Natural killer cell (primary cell): ENCODE data around the gene SSR2. TPM values are rescaled to one million over a fixed set of nuclear protein-coding genes. Genes with fewer than 3 reads are reported as not detected.

Source experiments
- ATAC-seq, 3 donors: fragments of 150-1000 bp in 2 of 3; fragments of 200-7000 bp in 1 of 3; cut with Tn5 transposase; 1 replicate in 1 of 3; 2 replicates in 2 of 3; pipeline ENCODE4 v1.10.0; 2021; ENCODE audit warnings: mild to moderate bottlenecking in 2 of 3, moderate library complexity in 2 of 3
- DNase-seq, 2 donors: peaks; one replicate each; pipeline versions ENCODE4 v3.0.0 to v3.0.0-alpha.2; 2013 to 2021; ENCODE audit warnings: mixed read lengths in 1 of 2
- H3K27ac ChIP-seq: one replicate; pipeline ENCODE4 v1.5.1; 2013; ENCODE audit warnings: mild to moderate bottlenecking, low read length
- H3K27me3 ChIP-seq: one replicate; pipeline ENCODE4 v1.6.1; 2013; ENCODE audit warnings: low read length; ENCODE audit not compliant: control insufficient read depth, insufficient read depth
- H3K36me3 ChIP-seq: one replicate; pipeline ENCODE4 v1.6.1; 2013; ENCODE audit warnings: low read length; ENCODE audit not compliant: control insufficient read depth, insufficient read depth
- H3K4me1 ChIP-seq: one replicate; pipeline ENCODE4 v1.6.1; 2013; ENCODE audit warnings: low read length; ENCODE audit not compliant: control insufficient read depth, insufficient read depth
- H3K4me3 ChIP-seq: one replicate; pipeline ENCODE4 v1.5.1; 2013; ENCODE audit warnings: low read length
- H3K9me3 ChIP-seq: one replicate; pipeline ENCODE4 v1.6.1; 2013; ENCODE audit warnings: low read length; ENCODE audit not compliant: control insufficient read depth, insufficient read depth
- H3K27ac Mint-ChIP-seq, 2 donors: one replicate each; pipeline ENCODE4 v1.8.0; 2022; ENCODE audit warnings: mild to moderate bottlenecking in 2 of 2, mixed read lengths in 2 of 2, moderate library complexity in 1 of 2
- H3K27me3 Mint-ChIP-seq, 2 donors: one replicate each; pipeline ENCODE4 v1.8.0; 2022; ENCODE audit warnings: low read depth in 2 of 2, mixed read lengths in 2 of 2
- H3K36me3 Mint-ChIP-seq: one replicate; pipeline ENCODE4 v1.8.0; 2022; ENCODE audit warnings: mixed read lengths
- H3K4me1 Mint-ChIP-seq, 2 donors: one replicate each; pipeline ENCODE4 v1.8.0; 2022; ENCODE audit warnings: mixed read lengths in 2 of 2
- H3K4me3 Mint-ChIP-seq: one replicate; pipeline ENCODE4 v1.8.0; 2022; ENCODE audit warnings: mild to moderate bottlenecking, moderate library complexity, mixed read lengths
- H3K9me3 Mint-ChIP-seq, 2 donors: one replicate each; pipeline ENCODE4 v1.8.0; 2022; ENCODE audit warnings: mixed read lengths in 2 of 2
- CTCF ChIP-seq: fragments of 200-600 bp; IDR thresholded peaks from one replicate; pipeline ENCODE4 v1.8.0; 2022; ENCODE audit warnings: antibody characterized with exemption
- WGBS: methylation state at CpG from one replicate; pipeline ENCODE4 v1.1.7; 2013; ENCODE audit warnings: missing lambda C conversion rate; ENCODE audit not compliant: insufficient coverage; 5-methylcytosine and 5-hydroxymethylcytosine counted together
- intact Hi-C: fragments of 100-400 bp; cut with micrococcal nuclease; formaldehyde crosslinking; loops from one replicate; pipeline ENCODE4 v1.14.2; 2022
- total RNA-seq, 4 donors: library from RNA; stranded (reverse); fragments of 120-200 nt in 1 of 4; gene quantifications; one replicate each; pipeline versions ENCODE4 v1.2.3 to v1.2.4, GENCODE V29; 2013 to 2022

The SSR2 gene
- total RNA-seq, 3 donors from 2014 or later (not counting 1 experiment from before 2014, with no cell fraction given), result 209 to 215 (median 211) TPM

DNA sequence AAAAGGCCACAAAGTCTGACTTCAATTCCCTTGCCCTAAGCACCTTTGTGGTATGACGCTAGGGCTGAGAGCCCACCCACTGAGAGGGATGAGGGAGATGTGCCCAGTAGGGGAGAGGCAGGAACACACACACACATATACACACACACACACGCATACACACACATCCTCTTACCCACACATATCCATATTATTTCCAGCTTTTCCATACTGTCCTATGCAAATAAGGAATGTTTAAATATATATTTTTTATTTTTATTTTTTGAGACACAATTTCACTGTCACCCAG, 43.2 kb upstream of the SSR2 start:
- no CpG with 5 or more reads among the region's 2 CpGs for WGBS
- H3K36me3 ChIP-seq, result no peaks in the 10 kb centered on the region
- no peaks in the 10 kb centered on the region for H3K9me3 Mint-ChIP-seq
- H3K27ac Mint-ChIP-seq, result no peak overlapping the region
- no peak overlapping the region for H3K4me3 ChIP-seq
- no peaks in the 10 kb centered on the region for H3K27me3 Mint-ChIP-seq
- H3K36me3 Mint-ChIP-seq, result no peaks in the 10 kb centered on the region
- DNase-seq, result no peak
- H3K4me3 Mint-ChIP-seq, result no peak overlapping the region
- H3K27me3 ChIP-seq, result no peaks in the 10 kb centered on the region
- H3K27ac ChIP-seq, result no peak overlapping the region
- intact Hi-C loops, result no loop called here
- H3K4me1 ChIP-seq, result no peaks in the 10 kb centered on the region
- TF ChIP-seq CTCF, result no peak
- H3K4me1 Mint-ChIP-seq, result peaks cover 0 to 14% of the 10 kb centered on the region in 2 donors
- no peaks in the 10 kb centered on the region for H3K9me3 ChIP-seq
- no peak for ATAC-seq

- no peaks in the 10 kb centered on the region for H3K4me1 ChIP-seq
- no peaks in the 10 kb centered on the region for H3K27me3 ChIP-seq
- no peak overlapping the region for H3K4me3 Mint-ChIP-seq
- H3K4me3 ChIP-seq, result no peak overlapping the region
- H3K27me3 Mint-ChIP-seq, result no peaks in the 10 kb centered on the region
- H3K9me3 Mint-ChIP-seq, result no peaks in the 10 kb centered on the region
- ATAC-seq (no peak), DNase-seq (no peak)
- no peak overlapping the region for H3K27ac ChIP-seq
- intact Hi-C loops, result no loop called here
- TF ChIP-seq CTCF, result no peak
- no peaks in the 10 kb centered on the region for H3K36me3 ChIP-seq
- 97% methylated on average over 3 of the region's 3 CpGs for WGBS
- H3K36me3 Mint-ChIP-seq, result no peaks in the 10 kb centered on the region
- no peaks in the 10 kb centered on the region for H3K9me3 ChIP-seq
- no peak overlapping the region for H3K27ac Mint-ChIP-seq
- peaks cover 0 to 14% of the 10 kb centered on the region in 2 donors for H3K4me1 Mint-ChIP-seq
These were observed 41.4 kb upstream of the SSR2 start for GRCh38 chr1:156062189-156062588.

GRCh38 chr1:156060937-156061636, 40.3 kb upstream of the SSR2 start, which contains the start of gene RAB25:
Gene RAB25 (plus strand): TSS chr1:156061160. CDS start chr1:156061401, 241 bp downstream.
- Mint-ChIP-seq H3K4me1 (peaks cover 5 to 13% of the 10 kb centered on the region in 2 donors), H3K27ac (no peak within 1 kb of the TSS), H3K36me3 (no peaks in the 10 kb centered on the region), H3K4me3 (no peak within 1 kb of the TSS), H3K9me3 (no peaks in the 10 kb centered on the region), H3K27me3 (no peaks in the 10 kb centered on the region)
- H3K27me3 ChIP-seq, result no peaks in the 10 kb centered on the region
- TF ChIP-seq CTCF, result no peak
- no peaks in the 10 kb centered on the region for H3K36me3 ChIP-seq
- ATAC-seq, result no peak
- no peak for DNase-seq
- H3K9me3 ChIP-seq, result no peaks in the 10 kb centered on the region
- H3K4me1 ChIP-seq, result no peaks in the 10 kb centered on the region
- intact Hi-C loops, result no loop called here
- no peak within 1 kb of the TSS for H3K4me3 ChIP-seq
- H3K27ac ChIP-seq, result no peak within 1 kb of the TSS
- 87% methylated on average over 11 of the region's 11 CpGs for WGBS

DNA sequence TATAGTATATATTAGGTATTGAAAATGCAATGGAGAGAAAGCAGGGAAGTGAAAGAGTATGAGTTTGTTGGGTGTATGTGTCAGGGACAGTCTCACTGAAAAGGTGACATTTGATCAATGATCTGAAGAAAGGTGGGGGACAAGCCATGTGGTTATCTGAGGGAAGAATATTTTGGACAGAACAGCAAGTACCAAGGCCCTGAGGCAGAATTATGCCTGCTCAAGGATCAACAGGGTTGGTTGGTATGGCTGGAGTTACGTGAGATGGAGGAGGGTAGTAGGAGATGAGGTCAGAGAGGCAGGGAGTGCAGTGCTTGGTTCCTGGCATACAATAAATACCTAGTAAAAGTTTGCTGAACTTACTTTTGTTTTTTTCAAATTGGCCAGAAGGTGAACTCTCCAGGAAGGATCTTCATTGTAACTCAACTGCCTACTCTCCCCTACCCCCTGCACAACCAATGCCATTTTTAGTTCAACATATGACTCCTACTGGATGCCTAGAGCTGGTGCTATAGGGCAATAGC, 35.6 kb upstream of the SSR2 start:
- no peaks in the 10 kb centered on the region for H3K36me3 Mint-ChIP-seq
- no peaks in the 10 kb centered on the region for H3K36me3 ChIP-seq
- no peak overlapping the region for H3K27ac ChIP-seq
- peaks cover 28 to 33% of the 10 kb centered on the region in 2 donors for H3K4me1 Mint-ChIP-seq
- intact Hi-C loops, result no loop called here
- peak overlapping the region; percentile 18 for H3K4me3 Mint-ChIP-seq
- H3K4me3 ChIP-seq, result no peak overlapping the region
- H3K27me3 ChIP-seq, result no peaks in the 10 kb centered on the region
- DNase-seq, result no peak
- no peak for ATAC-seq
- no peaks in the 10 kb centered on the region for H3K9me3 ChIP-seq
- 100% methylated on average over 1 of the region's 1 CpG for WGBS
- H3K9me3 Mint-ChIP-seq, result no peaks in the 10 kb centered on the region
- no peak overlapping the region for H3K27ac Mint-ChIP-seq
- H3K4me1 ChIP-seq, result peaks cover 27% of the 10 kb centered on the region
- TF ChIP-seq CTCF, result no peak
- no peaks in the 10 kb centered on the region for H3K27me3 Mint-ChIP-seq
